Measurements from ENCODE around the gene SPATA6L. TPM values are rescaled to one million over a fixed set of nuclear protein-coding genes. Genes with fewer than 3 reads are reported as not detected.

Gene SPATA6L
- total RNA-seq, 1 experiment from 2014 or later, result 0.57 TPM

GRCh38 chr9:4680173-4680525, 13.9 kb upstream of the SPATA6L start (continued):
- TF ChIP-seq SP1 (IDR thresholded peaks at IDR 0.05; ENCODE audit: low read depth) (no peak), POLR2AphosphoS5 (IDR thresholded peaks at IDR 0.05; ENCODE audit: low read depth, low read length) (no peak), CEBPB (IDR thresholded peaks at IDR 0.05; ENCODE audit: low read depth) (no peak), TCF7L2 (IDR thresholded peaks at IDR 0.05; ENCODE audit: borderline replicate concordance, extremely low read depth, insufficient read depth, insufficient read length) (no peak), JUND (IDR thresholded peaks at IDR 0.05) (no peak), ZNF274 (IDR thresholded peaks at IDR 0.05; ENCODE audit: low read depth, low read length) (no peak), ZFX (IDR thresholded peaks at IDR 0.05) (no peak), FOSL1 (IDR thresholded peaks at IDR 0.05; ENCODE audit: low read depth) (no peak)

- no peaks in the 10 kb centered on the region for H3K9me2 ChIP-seq (ENCODE audit: insufficient read depth)
- peaks cover 15 to 23% of the 10 kb centered on the region in 2 experiments for H3K4me1 ChIP-seq (ENCODE audit: control insufficient read depth in 1 of 2, insufficient read depth in 2 of 2, low read length in 2 of 2)
- RAD21 ChIA-PET (ENCODE audit: low non-redundant PET in 1 of 2, low total read pairs in 2 of 2, uncharacterized antibody in 2 of 2, unreplicated experiment in 2 of 2), result no interaction called here
- DNase-seq (ENCODE audit: low read depth, low spot score) (peak; percentile 87), ATAC-seq (peak; percentile 95)
- H4K20me1 ChIP-seq (ENCODE audit: insufficient read depth), result no peaks in the 10 kb centered on the region
- peak within 1 kb of the TSS; percentile 71 for H3K9ac ChIP-seq (ENCODE audit: low read length)
- no peaks in the 10 kb centered on the region for H3K27me3 ChIP-seq (ENCODE audit: insufficient read depth, low read length)
- H2AFZ ChIP-seq (ENCODE audit: low read depth, low read length, poor library complexity, severe bottlenecking), result peak within 1 kb of the TSS; percentile 83
- H3K79me2 ChIP-seq (ENCODE audit: insufficient read depth, low read length), result peaks cover 42% of the 10 kb centered on the region
- H3K9me3 ChIP-seq (ENCODE audit: control insufficient read depth in 1 of 2, insufficient read depth in 1 of 2, low read depth in 1 of 2, low read length in 2 of 2), result no peaks in the 10 kb centered on the region
- peak within 1 kb of the TSS; percentile 87 to 88 for H3K4me3 ChIP-seq (replicated peaks in 1 of 2; ENCODE audit: low read depth in 1 of 2, low read length in 2 of 2)
- H3K27ac ChIP-seq (ENCODE audit: low read depth, low read length), result peak within 1 kb of the TSS; percentile 88
- CTCF ChIA-PET, result interaction anchor here (1.0 to 1.1 kb wide), 2 partner anchors 14 to 75 kb away, joined by 3 to 4 read pairs; no protein-coding TSS in a partner anchor
- H3K36me3 ChIP-seq (ENCODE audit: control insufficient read depth in 1 of 2, insufficient read depth in 2 of 2, low read length in 2 of 2), result no peaks in the 10 kb centered on the region
- no TSS peak for BruUV-seq (replicated peaks)
- POLR2A ChIA-PET, result interaction anchor here (0.5 to 1.0 kb wide), 7 partner anchors 9 to 63 kb away, joined by 3 to 8 read pairs (median 3); partner anchors contain the start of genes AK3 and SPATA6L
- peak within 1 kb of the TSS; percentile 91 for H3K4me2 ChIP-seq (ENCODE audit: low read length)
- intact Hi-C loops (cut with micrococcal nuclease), result no loop called here
- TF ChIP-seq SP1 (IDR thresholded peaks at IDR 0.05; ENCODE audit: low read depth), result peak; percentile 77
- TF ChIP-seq JUND (IDR thresholded peaks at IDR 0.05), result peak; percentile 31; the same call in 1 of the 2 replicates
- peak; percentile 95 for TF ChIP-seq SIN3A (IDR thresholded peaks at IDR 0.05; ENCODE audit: low read depth)
- peak; percentile 53 for TF ChIP-seq EGR1 (IDR thresholded peaks at IDR 0.05; ENCODE audit: low read depth)
- TF ChIP-seq ZBTB33 (IDR thresholded peaks at IDR 0.05; ENCODE audit: extremely low read depth, insufficient replicate concordance, low read length), result no peak
- no peak for TF ChIP-seq EZH2phosphoT487 (IDR thresholded peaks at IDR 0.05; ENCODE audit: borderline replicate concordance)
- TF ChIP-seq CEBPB (IDR thresholded peaks at IDR 0.05; ENCODE audit: low read depth), result no peak; the same call in 1 of the 2 replicates
- TF ChIP-seq MAX (IDR thresholded peaks at IDR 0.05), result peak; percentile 80
- no peak for TF ChIP-seq ZNF274 (IDR thresholded peaks at IDR 0.05; ENCODE audit: low read depth, low read length)
- 0 out of 2 replicates have a peak, but pooled peaks have one; percentile 23 for TF ChIP-seq FOSL1 (IDR thresholded peaks at IDR 0.05; ENCODE audit: low read depth)
- peak; percentile 9; the same call in 1 of the 2 replicates for TF ChIP-seq SRF (IDR thresholded peaks at IDR 0.05; ENCODE audit: low read depth)
- TF ChIP-seq REST (IDR thresholded peaks at IDR 0.05; ENCODE audit: low read depth), result no peak
- TF ChIP-seq POLR2A (IDR thresholded peaks at IDR 0.05; ENCODE audit: borderline replicate concordance, extremely low read depth, insufficient read depth, insufficient read length), result peak; percentile 98
These were observed 13.2 kb upstream of the SPATA6L start, which contains the start of gene CDC37L1 for GRCh38 chr9:4679268-4680172. CDC37L1 (plus strand) TSS chr9:4679569; CDS start chr9:4679768, 199 bp downstream.

Data from HCT116 (cell line).